Activated naive CD8-positive, alpha-beta T cell treated with anti-CD3 and anti-CD28 coated beads for 36 hours (primary cell): ENCODE measurements around the gene PVR. TPM values are rescaled to one million over a fixed set of nuclear protein-coding genes. Genes with fewer than 3 reads are reported as not detected.
A peak's percentile ranks its signal among the peaks of the same experiment; 100 is the strongest.

Experiments used
- DNase-seq: peaks from one replicate; pipeline ENCODE4 v3.0.0; 2021
- H3K27ac Mint-ChIP-seq: one replicate; pipeline ENCODE4 v1.8.0; 2022; ENCODE audit warnings: mild to moderate bottlenecking, moderate library complexity, mixed read lengths
- H3K27me3 Mint-ChIP-seq: one replicate; pipeline ENCODE4 v1.8.0; 2022; ENCODE audit warnings: mild to moderate bottlenecking, mixed read lengths
- H3K36me3 Mint-ChIP-seq: one replicate; pipeline ENCODE4 v1.8.0; 2021; ENCODE audit warnings: mild to moderate bottlenecking, mixed read lengths
- H3K4me1 Mint-ChIP-seq: one replicate; pipeline ENCODE4 v1.8.0; 2021; ENCODE audit warnings: mixed read lengths
- H3K4me3 Mint-ChIP-seq: one replicate; pipeline ENCODE4 v1.8.0; 2022; ENCODE audit warnings: mild to moderate bottlenecking, moderate library complexity, mixed read lengths
- H3K9me3 Mint-ChIP-seq: one replicate; pipeline ENCODE4 v1.8.0; 2022; ENCODE audit warnings: mixed read lengths
- total RNA-seq, 2 experiments: library from RNA; stranded (reverse); gene quantifications; one replicate each; pipeline ENCODE4 v1.2.3, GENCODE V29; 2021

The PVR gene
- total RNA-seq, 2 experiments from 2014 or later: 14.5 TPM

DNA sequence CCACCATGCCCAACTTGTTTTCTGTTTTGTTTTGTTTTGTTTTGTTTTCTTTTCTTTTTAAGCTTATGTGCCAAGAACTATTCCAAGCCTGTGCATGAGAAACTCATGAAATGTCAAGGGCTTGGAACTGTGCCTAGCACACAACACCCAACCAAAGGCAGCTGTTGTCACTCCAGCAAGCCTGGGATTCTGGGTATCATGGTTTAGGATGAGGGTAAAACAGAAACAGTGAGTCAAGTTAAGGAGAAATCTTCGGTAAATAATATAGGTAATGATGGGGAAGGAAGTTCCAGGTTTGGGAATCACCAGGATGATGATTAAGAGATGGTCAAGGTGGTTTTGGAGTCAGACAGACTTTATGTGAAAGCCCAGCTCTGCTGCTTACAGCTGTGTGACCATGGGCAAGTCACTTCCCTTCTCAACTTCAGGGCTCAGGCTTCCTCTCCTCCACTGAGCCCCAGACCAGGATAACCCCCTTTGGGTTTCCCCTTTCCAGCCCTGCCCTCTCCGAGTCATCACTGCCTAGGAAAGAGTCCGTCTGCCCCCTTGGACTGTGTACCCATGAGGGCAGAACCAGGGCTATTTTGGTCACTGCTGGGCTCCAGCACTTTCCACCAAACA lies 5.0 kb downstream of the PVR start:
- peaks cover 8% of the 10 kb centered on the region for H3K4me1 Mint-ChIP-seq
- H3K27me3 Mint-ChIP-seq: peaks cover 15% of the 10 kb centered on the region
- DNase-seq: no peak
- H3K27ac Mint-ChIP-seq: no peak overlapping the region
- H3K4me3 Mint-ChIP-seq: no peak overlapping the region
- peaks cover 13% of the 10 kb centered on the region for H3K36me3 Mint-ChIP-seq
- H3K9me3 Mint-ChIP-seq: no peaks in the 10 kb centered on the region

DNA sequence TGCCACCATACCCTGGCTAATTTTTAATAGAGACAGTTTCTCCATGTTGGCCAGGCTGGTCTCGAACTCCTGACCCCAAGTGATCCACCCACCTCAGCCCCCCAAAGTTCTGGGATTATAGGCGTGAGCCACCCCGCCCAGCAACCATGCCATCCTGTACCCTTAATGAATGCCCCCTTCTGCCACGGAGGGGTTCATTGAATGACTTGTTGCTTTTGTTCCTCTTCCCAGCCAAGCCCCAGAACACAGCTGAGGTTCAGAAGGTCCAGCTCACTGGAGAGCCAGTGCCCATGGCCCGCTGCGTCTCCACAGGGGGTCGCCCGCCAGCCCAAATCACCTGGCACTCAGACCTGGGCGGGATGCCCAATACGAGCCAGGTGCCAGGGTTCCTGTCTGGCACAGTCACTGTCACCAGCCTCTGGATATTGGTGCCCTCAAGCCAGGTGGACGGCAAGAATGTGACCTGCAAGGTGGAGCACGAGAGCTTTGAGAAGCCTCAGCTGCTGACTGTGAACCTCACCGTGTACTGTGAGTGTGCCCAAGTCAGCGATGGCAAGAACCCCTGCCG lies 6.0 kb downstream of the PVR start:
- H3K27me3 Mint-ChIP-seq: peaks cover 10% of the 10 kb centered on the region
- DNase-seq: no peak
- peaks cover 10% of the 10 kb centered on the region for H3K4me1 Mint-ChIP-seq
- H3K4me3 Mint-ChIP-seq: no peak overlapping the region
- peaks cover 17% of the 10 kb centered on the region for H3K36me3 Mint-ChIP-seq
- no peak overlapping the region for H3K27ac Mint-ChIP-seq
- no peaks in the 10 kb centered on the region for H3K9me3 Mint-ChIP-seq

DNA sequence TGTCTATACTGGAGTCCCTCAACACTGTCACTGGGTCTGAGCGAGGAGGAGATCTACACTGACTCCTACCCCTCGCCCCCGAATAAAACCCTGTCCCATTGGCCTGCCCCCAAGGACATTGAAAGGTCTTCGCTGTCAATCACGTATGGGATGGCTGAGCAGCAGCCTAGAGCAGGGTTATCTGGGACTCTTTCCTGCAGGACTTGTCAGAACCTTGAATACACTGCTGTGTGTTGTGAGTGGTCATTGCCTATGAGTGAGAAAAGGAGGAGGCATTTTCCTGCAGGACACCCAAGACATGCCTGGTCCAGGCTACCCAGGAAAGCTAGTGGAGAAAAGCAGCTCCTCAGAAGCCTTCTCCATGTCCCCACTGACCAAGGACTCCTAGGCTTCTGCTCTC lies 9.6 kb downstream of the PVR start:
- no peak for DNase-seq
- Mint-ChIP-seq H3K27me3 (no peaks in the 10 kb centered on the region), H3K9me3 (no peaks in the 10 kb centered on the region), H3K4me3 (no peak overlapping the region), H3K27ac (no peak overlapping the region), H3K4me1 (peaks cover 11% of the 10 kb centered on the region), H3K36me3 (peaks cover 34% of the 10 kb centered on the region)

DNA sequence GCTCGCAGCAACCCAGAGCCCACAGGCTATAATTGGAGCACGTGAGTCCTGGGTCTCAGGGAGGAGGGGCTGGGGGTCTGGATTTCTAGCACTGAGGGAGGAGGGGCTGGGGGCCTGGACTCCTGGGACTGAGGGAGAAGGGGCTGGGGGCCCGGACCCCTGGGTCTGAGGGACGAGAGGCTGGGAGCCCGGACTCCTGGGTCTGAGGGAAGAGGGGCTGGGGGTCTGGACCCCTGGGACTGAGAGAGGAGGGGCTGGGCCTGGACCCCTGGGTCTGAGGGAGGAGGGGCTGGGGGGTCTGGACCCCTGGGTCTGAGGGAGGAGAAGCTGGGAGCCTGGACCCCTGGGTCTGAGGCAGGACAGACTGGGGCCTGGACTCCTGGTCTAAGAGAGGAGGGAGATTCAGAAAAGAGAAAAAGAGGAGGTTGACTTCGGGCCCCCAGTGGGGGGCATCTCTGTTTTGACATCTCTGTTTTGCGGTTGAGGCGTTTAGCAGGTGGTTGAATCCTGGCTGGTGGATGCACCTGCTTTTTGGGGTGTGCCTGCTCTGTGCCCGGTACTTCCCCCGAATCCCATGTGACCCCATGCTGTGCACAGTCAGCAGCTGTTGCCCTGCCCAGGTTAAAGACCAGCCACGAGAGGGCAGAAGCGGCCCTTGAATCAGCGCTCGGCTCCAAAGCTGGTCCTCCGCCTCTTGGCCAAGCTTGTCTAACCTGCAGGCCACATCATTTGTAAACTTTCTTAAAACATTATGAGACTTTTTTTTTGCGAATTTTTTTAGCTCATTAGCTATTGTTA lies 10.5 kb downstream of the PVR start:
- no peaks in the 10 kb centered on the region for H3K27me3 Mint-ChIP-seq
- H3K4me1 Mint-ChIP-seq: peaks cover 7% of the 10 kb centered on the region
- peak; percentile 77 for DNase-seq
- H3K4me3 Mint-ChIP-seq: no peak overlapping the region
- H3K36me3 Mint-ChIP-seq: peaks cover 34% of the 10 kb centered on the region
- H3K9me3 Mint-ChIP-seq: no peaks in the 10 kb centered on the region
- no peak overlapping the region for H3K27ac Mint-ChIP-seq

DNA sequence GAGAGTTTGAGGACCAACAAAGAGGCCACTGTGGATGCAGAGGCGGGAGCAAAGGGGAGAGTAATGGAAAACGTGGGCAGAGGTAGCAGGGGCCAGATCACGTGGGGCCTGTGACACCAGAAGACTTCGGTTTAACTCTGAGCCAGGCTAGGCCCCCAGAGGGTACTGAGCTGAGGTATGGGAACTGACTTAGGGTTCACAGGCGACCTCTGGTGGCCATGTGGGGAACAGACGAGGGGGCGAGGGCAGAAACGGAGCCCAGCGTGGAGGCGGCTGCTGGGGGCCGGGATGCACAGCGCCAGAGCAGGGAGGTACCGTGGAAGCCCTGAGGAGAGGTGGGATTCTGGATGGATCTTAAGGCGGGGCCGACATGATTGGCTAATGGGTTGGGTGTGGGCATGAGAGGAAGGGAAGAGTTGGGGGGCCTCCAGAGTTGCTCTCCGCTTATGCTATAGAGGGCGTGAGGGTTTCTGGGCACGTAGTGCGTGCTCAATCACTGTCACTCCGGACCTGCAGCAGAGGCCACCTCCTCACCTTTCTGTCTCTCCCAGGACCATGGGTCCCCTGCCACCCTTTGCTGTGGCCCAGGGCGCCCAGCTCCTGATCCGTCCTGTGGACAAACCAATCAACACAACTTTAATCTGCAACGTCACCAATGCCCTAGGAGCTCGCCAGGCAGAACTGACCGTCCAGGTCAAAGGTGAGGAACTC lies 13.7 kb downstream of the PVR start:
- no peak overlapping the region for H3K4me3 Mint-ChIP-seq
- peaks cover 24% of the 10 kb centered on the region for H3K36me3 Mint-ChIP-seq
- DNase-seq: peak; percentile 72
- no peak overlapping the region for H3K27ac Mint-ChIP-seq
- H3K4me1 Mint-ChIP-seq: peaks cover 7% of the 10 kb centered on the region
- H3K27me3 Mint-ChIP-seq: no peaks in the 10 kb centered on the region
- no peaks in the 10 kb centered on the region for H3K9me3 Mint-ChIP-seq

DNA sequence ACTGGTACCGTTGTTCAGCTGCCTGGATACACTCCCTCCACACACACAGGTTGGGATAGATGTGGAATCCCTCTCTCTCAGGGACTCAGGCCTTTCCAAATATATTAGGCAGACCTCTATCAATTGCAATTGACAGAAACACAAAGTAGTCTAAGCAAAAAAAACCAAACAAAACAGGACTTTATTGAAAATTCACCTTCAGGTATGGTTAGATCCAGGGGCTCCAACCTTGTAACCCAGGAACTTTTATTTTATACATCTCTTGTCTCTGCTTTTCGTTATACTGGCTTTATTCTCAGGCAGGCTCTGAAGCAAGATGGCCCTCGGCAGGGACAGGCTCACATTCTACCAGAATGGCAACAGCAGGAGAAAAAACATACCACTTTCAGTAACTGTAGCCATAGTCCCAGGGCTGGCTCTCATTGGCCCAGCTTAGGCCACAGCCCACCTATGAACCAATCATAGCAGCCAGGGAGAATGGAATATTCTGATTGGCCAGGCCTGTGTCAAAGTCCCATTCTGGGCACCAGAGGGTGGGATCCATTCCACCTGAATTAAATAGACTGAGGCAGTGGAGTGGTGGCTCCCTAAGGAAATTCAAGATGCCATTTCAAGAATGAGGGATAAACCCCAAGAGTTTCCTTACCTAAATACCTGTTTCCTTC lies 14.5 kb downstream of the PVR start:
- H3K27me3 Mint-ChIP-seq: no peaks in the 10 kb centered on the region
- H3K9me3 Mint-ChIP-seq: no peaks in the 10 kb centered on the region
- no peak overlapping the region for H3K4me3 Mint-ChIP-seq
- no peak for DNase-seq
- H3K4me1 Mint-ChIP-seq: peaks cover 7% of the 10 kb centered on the region
- H3K36me3 Mint-ChIP-seq: peaks cover 24% of the 10 kb centered on the region
- H3K27ac Mint-ChIP-seq: no peak overlapping the region

DNA sequence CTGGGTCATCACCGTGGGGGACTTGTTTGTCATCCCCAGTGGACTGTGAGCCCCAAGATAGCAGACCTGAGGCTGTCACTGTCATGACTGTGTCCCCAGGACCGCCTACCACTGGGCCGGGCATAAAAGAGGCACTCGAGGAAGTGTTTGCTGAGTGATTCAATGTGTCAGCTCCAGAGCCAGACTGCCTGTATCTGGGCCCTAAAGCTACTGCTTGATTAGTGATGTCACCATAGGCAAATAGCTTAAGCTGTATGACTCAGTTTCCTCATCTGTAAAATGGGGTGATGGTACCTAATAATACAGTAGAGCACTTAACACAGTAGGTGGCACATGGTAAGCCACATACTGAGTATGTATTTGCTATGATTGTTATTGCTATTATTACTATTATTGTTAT lies 16.4 kb downstream of the PVR start:
- Mint-ChIP-seq H3K4me3 (no peak overlapping the region), H3K9me3 (no peaks in the 10 kb centered on the region), H3K27ac (no peak overlapping the region), H3K4me1 (peaks cover 5% of the 10 kb centered on the region), H3K27me3 (no peaks in the 10 kb centered on the region), H3K36me3 (peaks cover 18% of the 10 kb centered on the region)
- DNase-seq: no peak

DNA sequence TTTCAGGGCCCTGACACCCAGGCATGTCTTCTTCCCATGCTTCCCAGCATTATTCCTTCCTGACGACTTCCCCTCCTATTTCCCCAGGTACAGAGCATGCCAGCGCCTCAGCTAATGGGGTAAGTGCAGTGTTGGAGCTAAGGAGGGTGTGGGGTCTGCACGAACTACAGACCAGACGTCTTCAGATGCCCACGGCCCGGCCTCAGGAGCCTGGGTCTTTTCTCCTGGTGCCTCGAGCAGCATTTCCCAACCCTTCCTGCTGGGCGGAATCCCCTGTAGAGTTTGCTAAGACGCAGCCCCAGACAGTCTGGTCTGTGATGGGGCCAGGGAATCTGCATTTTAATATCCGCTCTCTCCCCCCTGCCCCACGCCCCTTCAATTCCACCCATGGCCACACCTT lies 17.5 kb downstream of the PVR start:
- no peak for DNase-seq
- Mint-ChIP-seq H3K4me3 (no peak overlapping the region), H3K36me3 (peaks cover 13% of the 10 kb centered on the region), H3K27ac (no peak overlapping the region), H3K9me3 (no peaks in the 10 kb centered on the region), H3K4me1 (peaks cover 5% of the 10 kb centered on the region), H3K27me3 (no peaks in the 10 kb centered on the region)

DNA sequence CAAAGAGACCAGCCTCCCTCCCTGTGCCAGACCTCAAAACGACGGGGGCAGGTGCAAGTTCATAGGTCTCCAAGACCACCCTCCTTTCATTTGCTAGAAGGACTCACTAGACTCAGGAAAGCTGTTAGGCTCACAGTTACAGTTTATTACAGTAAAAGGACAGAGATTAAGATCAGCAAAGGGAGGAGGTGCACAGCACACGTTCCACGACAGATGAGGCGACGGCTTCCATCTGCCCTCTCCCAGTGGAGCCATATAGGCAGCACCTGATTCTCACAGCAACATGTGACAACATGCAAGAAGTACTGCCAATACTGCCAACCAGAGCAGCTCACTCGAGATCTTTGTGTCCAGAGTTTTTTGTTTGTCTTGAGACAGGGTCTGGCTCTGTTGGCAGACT lies 18.2 kb downstream of the PVR start:
- H3K27me3 Mint-ChIP-seq: no peaks in the 10 kb centered on the region
- no peak for DNase-seq

DNA sequence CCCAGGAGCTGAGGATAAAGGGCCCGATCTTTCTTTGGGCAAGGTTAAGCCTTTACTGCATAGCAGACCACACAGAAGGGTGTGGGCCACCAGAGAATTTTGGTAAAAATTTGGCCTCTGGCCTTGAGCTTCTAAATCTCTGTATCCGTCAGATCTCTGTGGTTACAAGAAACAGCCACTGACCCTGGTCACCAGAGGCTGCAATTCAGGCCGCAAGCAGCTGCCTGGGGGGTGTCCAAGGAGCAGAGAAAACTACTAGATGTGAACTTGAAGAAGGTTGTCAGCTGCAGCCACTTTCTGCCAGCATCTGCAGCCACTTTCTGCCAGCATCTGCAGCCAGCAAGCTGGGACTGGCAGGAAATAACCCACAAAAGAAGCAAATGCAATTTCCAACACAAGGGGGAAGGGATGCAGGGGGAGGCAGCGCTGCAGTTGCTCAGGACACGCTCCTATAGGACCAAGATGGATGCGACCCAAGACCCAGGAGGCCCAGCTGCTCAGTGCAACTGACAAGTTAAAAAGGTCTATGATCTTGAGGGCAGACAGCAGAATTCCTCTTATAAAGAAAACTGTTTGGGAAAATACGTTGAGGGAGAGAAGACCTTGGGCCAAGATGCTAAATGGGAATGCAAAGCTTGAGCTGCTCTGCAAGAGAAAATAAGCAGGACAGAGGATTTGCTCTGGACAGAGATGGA lies 19.1 kb downstream of the PVR start:
- Mint-ChIP-seq H3K27ac (no peak overlapping the region), H3K36me3 (peaks cover 4% of the 10 kb centered on the region), H3K9me3 (no peaks in the 10 kb centered on the region), H3K27me3 (no peaks in the 10 kb centered on the region), H3K4me1 (no peaks in the 10 kb centered on the region), H3K4me3 (no peak overlapping the region)
- no peak for DNase-seq

More for the DNA sequence above, 18.2 kb downstream of the PVR start:
- no peak overlapping the region for H3K27ac Mint-ChIP-seq
- H3K4me1 Mint-ChIP-seq: peaks cover 5% of the 10 kb centered on the region
- H3K4me3 Mint-ChIP-seq: no peak overlapping the region
- no peaks in the 10 kb centered on the region for H3K9me3 Mint-ChIP-seq
- H3K36me3 Mint-ChIP-seq: peaks cover 10% of the 10 kb centered on the region

DNA sequence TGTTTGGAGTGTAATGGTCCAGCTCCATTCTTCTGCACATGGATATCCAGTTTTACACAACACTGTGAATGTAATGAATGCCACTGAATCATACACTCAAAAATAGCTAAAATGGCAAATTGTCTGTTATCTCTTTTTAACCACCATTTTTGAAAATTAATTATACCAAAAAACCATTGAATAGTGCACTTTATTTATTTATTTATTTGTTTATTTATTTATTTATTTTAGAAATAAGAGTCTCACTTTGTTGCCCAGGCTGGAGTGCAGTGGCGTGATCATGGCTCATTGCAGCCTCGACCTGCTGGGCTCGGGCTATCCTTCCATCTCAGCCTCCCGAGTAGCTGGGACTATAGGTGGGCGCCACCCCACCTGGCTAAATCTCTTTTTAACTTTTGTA lies 20.3 kb downstream of the PVR start:
- Mint-ChIP-seq H3K9me3 (no peaks in the 10 kb centered on the region), H3K27ac (no peak overlapping the region), H3K4me1 (no peaks in the 10 kb centered on the region), H3K36me3 (no peaks in the 10 kb centered on the region), H3K4me3 (no peak overlapping the region), H3K27me3 (no peaks in the 10 kb centered on the region)
- no peak for DNase-seq

DNA sequence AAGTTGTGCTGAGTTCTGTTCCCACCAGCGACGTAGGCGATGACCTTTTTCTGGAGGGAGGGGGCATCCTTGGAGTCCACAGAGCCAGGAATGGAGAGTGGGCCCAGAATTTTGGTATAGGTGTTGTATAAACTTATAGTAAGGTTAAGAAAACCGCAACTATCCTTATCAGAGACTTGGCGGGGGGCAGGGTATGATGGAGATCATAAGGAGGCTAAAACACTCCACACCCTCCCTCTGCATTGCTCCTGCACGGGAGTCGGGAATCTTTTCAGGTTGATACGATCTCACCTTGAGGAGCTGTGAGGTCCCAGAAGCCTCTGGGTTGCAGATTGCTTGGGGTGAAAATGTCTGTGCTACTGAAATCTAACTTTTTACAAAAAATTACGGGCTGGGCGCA lies 21.3 kb downstream of the PVR start:
- no peak for DNase-seq
- Mint-ChIP-seq H3K9me3 (no peaks in the 10 kb centered on the region), H3K27me3 (no peaks in the 10 kb centered on the region), H3K27ac (no peak overlapping the region), H3K4me1 (no peaks in the 10 kb centered on the region), H3K36me3 (no peaks in the 10 kb centered on the region), H3K4me3 (no peak overlapping the region)

DNA sequence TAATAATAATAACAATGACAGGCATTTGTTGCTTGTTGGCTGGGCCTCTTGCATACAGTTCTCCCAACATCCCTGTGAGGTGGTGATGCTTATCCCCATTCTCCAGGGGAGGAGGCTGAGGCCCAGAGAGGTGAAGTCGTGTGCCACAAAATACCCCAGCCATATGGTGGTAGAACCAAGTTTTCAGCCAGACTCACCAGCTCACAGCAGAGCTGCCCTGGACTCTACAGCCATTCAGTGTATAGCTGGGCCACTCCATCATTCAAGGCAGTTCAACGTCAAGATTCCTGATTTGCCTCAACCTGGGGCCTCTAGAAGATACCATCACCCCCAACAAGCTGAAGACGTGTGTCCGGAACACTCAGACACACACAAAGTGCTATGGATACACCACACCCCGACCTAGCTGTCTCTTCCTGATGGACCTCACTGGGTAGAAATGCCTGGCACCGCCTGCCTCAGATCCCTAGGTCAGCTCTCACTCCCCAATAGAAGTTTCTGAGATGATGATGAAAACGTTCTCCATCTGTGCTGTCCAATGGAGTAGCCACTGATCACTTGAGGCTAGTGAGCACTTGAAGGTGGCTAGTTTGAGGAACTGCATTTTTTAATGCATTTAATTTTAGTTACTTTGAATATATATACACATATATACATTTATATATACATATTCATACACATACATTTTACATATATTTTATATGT lies 23.3 kb downstream of the PVR start:
- Mint-ChIP-seq H3K36me3 (no peaks in the 10 kb centered on the region), H3K4me3 (no peak overlapping the region), H3K9me3 (no peaks in the 10 kb centered on the region), H3K4me1 (no peaks in the 10 kb centered on the region), H3K27me3 (no peaks in the 10 kb centered on the region), H3K27ac (no peak overlapping the region)
- DNase-seq: no peak
